GM21381 (cell line): ENCODE data around the gene HOMER3.
"Not testable (repeated sequence)": the region's sequence is repeated elsewhere in the genome, so short reads cannot be mapped to it uniquely, and the experiment has no call there.

Source experiments
- ATAC-seq: cut with Tn5 transposase; IDR thresholded peaks from one replicate; pipeline ENCODE4 v1.9.1; 2021; ENCODE audit warnings: mild to moderate bottlenecking, moderate library complexity; ENCODE audit not compliant: unreplicated experiment

The HOMER3 gene

GRCh38 chr19:18903156-18904037 is 37.6 kb downstream of the HOMER3 start:
- no peak for ATAC-seq

DNA sequence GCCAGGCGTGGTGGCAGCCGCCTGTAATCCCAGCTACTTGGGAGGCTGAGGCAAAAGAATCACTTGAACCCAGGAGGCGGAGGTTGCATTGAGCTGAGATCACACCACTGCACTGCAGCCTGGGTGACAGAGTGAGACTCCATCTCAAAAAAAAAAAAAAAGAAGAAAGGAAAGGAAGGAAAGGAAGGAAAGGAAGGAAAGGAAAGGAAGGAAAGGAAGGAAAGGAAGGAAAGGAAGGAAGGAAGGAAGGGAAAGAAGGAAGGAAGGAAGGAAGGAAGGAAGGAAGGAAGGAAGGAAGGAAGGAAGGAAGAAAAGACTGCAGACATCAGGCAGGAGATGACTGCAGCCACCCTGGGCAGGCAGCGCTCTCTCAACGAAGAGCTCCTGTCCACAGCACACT is 38.5 kb downstream of the HOMER3 start:
- not testable (repeated sequence) for ATAC-seq

DNA sequence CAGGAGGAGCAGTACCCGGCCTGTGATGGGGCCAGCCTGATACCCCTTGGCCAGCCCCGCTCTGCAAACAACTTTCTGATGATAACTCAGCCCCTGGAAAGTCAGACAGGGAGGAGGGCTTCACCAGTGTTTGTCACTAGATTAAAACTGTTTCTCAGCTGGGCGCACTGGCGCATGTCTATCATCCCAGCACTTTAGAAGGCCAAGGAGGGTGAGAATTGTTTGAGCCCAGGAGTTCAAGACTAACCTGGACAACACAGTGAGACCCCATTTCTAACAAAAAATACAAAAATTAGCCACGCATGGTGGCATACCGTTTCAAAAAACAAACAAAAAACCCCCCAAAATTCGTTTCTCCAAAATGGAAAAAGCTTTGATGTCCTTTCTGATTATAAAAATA is 39.5 kb downstream of the HOMER3 start:
- ATAC-seq = no peak

DNA sequence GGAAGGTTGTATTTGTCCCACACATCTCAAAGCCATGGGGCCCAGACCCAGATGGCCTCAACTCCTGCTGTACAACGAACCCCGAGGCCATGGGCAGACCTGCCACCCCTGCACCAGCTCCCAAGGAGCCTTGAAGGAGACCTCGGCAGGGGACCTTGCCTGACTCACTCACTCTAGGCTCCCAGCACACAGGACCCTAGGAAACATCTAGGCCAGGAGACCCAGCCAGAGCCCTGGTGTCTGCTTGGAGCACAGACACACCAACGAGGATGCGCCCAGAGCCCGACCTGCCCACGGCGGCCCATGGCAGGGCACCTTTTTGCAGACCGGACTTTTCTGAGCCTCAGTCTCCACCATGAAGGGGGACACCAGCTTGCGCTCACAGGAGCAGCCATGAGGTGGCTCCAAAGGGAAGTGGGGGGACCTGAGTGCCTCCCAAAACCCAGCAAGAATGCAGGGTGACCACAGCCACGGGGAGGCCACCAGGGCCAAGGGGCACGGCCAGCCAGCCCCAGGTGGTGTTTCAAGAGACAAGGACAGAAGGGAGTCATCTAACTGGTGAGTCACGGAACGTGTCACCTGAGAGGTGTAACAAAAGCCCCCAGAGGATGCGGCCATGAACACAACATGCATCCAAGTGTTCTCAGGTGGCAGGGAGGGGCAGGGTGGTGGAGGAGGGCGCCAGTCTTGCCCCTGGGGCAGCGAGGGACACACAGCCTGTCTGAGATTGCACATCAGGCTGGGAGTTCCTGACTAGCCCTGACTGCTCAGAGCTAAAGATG is 40.1 kb downstream of the HOMER3 start:
- ATAC-seq = no peak

DNA sequence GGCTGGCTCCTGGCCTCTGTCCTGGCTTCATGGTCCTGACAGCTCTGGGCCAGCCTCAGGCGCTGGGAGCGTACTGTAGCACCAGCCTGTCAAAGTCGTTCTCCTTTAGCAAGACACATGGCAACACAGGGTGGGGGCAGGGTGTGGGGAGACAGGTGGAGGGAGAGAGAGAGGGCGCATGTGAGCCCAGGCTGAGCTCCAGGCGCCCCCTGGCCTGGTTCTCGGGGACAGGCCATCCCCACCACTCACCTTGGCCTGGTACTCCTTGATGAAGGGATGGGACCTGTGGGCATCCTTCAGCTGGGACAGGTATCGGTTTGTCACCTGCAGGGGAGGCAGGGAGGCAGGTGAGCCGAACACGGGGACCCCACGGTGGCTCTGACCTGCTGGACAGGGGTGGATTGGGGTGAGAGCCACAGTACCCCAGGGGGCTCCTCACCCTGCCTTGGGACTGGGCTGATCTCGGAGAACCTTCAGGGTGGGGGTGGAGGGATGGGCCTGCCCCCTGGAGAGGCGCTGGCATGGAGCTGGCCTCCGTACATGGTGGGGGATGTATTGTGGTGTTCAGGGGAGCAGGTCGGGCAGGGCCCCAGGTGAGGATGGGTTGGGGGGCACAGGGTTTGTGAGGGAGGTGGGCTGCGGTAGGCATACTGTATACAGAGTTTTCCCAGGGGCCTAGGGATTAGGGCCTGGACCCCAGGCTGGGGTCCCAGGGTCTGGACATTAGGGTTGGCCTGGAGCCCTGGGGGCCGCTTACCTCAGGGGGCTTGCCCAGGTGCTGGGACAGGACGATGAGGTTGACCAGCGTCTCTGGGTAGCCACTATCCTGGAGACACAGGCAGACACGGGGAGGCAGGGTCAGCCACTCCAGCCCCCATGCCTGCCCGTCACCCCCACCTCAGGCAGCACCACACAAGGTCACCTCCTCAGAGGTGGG is 41.1 kb downstream of the HOMER3 start:
- ATAC-seq = no peak

DNA sequence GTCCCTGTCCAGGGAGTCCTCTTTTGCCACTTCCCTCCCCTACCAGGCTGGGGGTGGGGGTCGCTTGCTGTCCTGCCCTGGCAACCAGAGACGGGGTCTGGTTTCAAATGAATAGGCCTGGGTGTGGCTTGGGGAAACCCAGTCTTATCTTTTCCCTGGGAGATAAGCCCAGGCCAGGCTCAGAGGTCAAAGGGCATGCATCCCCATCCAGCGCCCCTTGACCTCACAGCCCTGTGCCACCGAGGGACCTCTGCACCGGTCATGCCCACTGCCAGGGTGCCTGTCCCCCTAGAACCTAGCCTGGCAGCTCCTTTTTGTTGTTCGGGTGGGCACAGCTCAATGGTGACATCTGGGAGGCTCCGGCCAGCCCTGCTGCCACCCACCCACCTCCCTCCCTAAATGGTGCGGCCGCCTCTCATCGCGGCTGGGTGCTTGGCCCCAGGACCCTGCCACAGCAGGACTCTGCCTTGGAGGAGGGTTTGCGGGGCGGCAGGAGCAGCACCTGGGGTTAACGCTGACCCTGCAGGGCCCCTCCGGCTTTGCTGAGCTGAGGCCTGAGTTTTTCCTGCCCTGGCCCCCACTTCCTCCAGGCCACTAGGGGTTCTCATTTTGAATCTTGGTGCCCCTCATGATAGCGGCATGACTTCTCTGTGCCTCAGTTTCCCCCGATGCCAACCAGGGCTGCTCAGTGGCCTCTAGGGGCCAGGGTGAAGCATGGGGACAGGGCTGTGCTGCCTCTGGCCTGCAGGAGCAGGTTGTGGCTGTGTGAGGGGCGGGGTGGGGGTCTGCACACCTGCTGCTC is 42.2 kb downstream of the HOMER3 start:
- no peak for ATAC-seq

DNA sequence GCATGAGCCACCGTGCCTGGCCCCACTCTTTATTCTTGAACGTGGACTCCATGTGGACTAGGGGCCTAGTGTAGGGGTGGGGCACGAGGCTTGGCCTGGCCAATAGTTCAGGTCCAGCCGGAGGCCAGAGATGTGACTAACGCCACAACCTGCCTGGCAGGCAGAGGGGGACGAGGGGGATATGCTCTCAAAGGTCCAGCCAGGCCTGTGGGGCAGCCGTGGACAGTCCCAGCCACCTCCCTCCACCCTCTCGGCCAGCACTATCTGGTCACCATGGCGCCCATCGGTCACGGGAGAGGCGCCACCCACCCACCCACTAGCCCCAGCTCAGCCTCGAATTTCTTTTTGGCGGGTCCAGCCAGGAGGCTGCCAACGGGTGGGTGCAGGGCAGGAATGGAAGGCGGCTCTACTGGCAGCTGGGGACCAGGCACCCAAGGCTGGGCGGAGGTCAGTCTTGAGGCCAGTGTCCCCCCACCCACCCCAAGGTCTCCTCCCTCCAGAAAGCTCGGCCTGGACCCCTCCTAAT is 42.9 kb downstream of the HOMER3 start:
- no peak for ATAC-seq

DNA sequence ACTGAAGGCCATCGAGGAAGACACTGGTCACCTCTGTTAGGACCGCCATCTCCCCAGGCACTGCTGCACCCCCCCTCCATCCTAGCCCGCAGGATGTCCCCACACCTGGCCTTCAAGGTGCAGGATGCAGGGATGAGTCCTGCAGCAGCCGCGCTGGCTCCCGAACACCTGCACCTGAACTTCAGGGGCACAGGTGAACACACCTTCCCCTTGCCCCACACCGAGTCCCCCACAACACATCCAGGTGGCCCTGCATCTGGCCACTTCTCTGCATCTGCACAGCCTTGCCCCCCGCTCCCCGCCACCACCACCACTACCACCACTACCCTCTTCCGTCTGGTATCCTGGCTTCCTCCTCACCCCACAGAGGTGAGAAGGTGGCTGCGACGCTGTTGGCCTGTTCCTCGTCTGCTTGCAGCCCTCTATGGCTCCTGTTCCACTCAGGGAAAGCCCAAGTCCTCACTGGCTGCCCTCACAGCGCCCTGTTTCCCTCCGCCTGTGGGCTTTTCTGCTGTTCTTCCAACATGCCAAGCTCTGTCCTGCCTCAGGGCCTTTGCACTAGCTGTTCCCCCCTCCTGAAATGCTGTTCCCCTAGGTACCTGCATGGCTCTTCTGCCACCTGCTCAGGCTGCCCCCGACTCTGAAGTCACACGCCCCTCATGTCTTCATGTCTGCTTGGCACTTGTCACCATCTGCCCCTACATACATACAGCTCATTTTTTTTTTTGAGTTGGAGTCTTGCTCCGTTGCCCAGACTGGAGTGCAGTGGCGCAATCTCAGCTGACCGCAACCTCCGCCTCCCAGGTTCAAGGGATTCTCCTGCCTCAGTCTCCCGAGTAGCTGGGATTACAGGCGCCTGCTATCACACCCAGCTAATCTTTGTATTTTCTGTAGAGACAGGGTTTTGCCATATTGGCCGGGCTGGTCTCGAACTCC is 43.7 kb downstream of the HOMER3 start:
- no peak for ATAC-seq

DNA sequence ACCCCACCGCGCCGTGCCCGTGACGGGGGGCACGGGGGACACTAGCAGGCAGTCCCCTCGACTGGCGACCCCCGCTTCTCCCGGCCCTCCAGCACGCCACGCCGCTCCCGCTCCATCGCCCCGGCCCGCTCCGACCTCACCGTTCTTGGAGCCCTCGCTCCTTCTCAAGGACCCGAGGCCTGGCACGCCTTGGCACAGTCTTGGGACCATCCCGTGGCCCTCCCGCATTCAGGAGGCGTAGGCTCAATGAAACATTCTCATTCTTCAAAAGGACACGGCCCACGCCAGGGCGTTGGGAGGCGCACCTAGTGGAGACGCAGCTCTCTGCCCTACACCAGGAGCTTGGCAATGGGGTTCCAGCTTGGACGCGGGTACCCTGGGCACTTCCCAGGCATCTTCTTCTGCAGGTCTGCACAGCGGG is 44.6 kb downstream of the HOMER3 start:
- no peak for ATAC-seq

DNA sequence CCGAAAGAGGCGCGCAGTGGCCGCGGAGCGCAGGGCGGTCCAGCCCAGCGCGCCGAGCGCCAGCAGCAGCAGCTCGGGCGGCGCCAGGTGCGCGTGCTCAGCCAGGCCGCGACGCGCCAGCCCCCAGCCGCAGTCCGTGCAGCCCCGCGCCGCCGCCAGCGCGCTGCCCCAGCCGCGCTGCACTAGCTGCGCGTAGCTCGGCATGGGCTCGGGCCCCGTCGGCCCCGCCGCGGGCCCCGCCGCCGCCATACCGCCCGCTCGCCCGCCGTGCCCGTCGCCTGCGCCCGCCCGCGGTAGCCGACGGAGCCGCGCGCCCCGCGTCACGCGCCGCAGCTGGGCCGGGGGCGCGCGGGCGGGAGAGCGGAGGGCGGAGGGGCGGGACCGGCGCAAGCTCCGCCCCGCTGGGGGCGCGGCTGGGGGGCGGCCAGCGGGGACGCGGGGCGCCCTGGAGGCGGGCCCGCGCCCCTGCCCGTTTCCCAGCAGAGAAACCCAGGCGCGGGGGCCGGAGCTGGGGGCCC is 45.1 kb downstream of the HOMER3 start, which contains the start of gene CERS1:
Gene CERS1 (minus strand): TSS at position 335 of the 518 bp plus-strand sequence. CDS start 86 bp downstream, at position 249.
- no peak for ATAC-seq

- no peak for ATAC-seq
These were observed 45.8 kb downstream of the HOMER3 start for GRCh38 chr19:18895038-18895823.

GRCh38 chr19:18894254-18895037 is 46.6 kb downstream of the HOMER3 start:
- ATAC-seq = no peak

- no peak for ATAC-seq
These were observed 47.3 kb downstream of the HOMER3 start for GRCh38 chr19:18893587-18894253.

GRCh38 chr19:18889949-18890745 is 50.9 kb downstream of the HOMER3 start:
- no peak for ATAC-seq

DNA sequence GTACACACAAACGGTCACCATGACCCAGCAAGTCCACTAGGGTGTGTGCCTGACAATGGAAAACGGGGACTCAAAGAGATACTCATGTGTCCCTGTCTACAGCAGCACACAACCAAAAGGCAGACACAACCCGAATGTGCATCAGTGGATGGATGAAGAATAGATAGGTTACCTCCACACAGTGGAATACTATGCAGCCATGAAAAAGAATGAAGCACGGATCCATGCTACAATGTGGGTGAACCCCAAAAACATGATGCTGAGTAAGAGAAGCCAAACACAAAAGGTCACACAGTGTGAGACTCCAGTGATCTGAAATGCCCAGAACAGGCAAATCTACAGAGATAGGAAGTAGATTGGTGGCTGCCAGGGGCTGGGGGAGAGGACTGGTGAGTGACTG is 54.0 kb downstream of the HOMER3 start:
- no peak for ATAC-seq
